Lung microvascular endothelial cell (primary cell): ENCODE data around the gene EFEMP2. TPM values are rescaled to one million over a fixed set of nuclear protein-coding genes. Genes with fewer than 3 reads are reported as not detected.

ENCODE experiments used
- DNase-seq, 2 donors: peaks; one replicate each; pipeline versions ENCODE4 v3.0.0 to v3.0.0-alpha.2; 2010; ENCODE audit warnings: low read depth in 2 of 2
- total RNA-seq: library from RNA; depleted of rRNA; stranded (reverse); fragments of >200 nt; gene quantifications from 2 replicates; pipeline ENCODE4 v1.2.1, GENCODE V29; 2014

EFEMP2 gene
- total RNA-seq, 1 donor from 2014 or later, result 23.2 TPM

GRCh38 chr11:65826984-65827735 lies 45.4 kb downstream of the EFEMP2 start:
- no peak for DNase-seq

- no peak for DNase-seq
Measured at GRCh38 chr11:65822776-65823528, 49.6 kb downstream of the EFEMP2 start.

- no peak for DNase-seq
Measured at GRCh38 chr11:65821107-65821506, 51.5 kb downstream of the EFEMP2 start.

GRCh38 chr11:65817835-65818680 lies 54.5 kb downstream of the EFEMP2 start:
- DNase-seq, result peak; percentile 87 to 93

- DNase-seq, result no peak
Measured at GRCh38 chr11:65817312-65817834, 55.2 kb downstream of the EFEMP2 start.

GRCh38 chr11:65816696-65817095 lies 55.9 kb downstream of the EFEMP2 start:
- DNase-seq, result no peak

Other genes starting within 250 kb of the EFEMP2 start
- gene SIPA1, start 234.7 kb downstream of the EFEMP2 start, total RNA-seq, result 42.9 and 92.5 TPM in 2 replicates
- gene RELA, start 209.9 kb downstream of the EFEMP2 start, total RNA-seq, result 10.2 and 16.1 TPM in 2 replicates
- gene KAT5, start 160.5 kb downstream of the EFEMP2 start, total RNA-seq, result 33.6 and 49.2 TPM in 2 replicates
- 29.6 and 57.1 TPM in 2 replicates for gene RNASEH2C, start 152.0 kb downstream of the EFEMP2 start, total RNA-seq
- gene AP5B1, start 91.8 kb downstream of the EFEMP2 start, total RNA-seq, result 5.2 and 8.3 TPM in 2 replicates
- not detected in 2 replicates for gene OVOL1, start 85.7 kb downstream of the EFEMP2 start, total RNA-seq
- under 0.01 and 0.44 TPM in 2 replicates for gene SNX32, start 38.8 kb downstream of the EFEMP2 start, total RNA-seq
- gene CFL1, start 14.6 kb downstream of the EFEMP2 start, total RNA-seq, result 687 and 848 TPM in 2 replicates
- 27.7 and 36.3 TPM in 2 replicates for gene MUS81, start 12.4 kb downstream of the EFEMP2 start, total RNA-seq
- 0.20 and 0.22 TPM in 2 replicates for gene CTSW, start 7.0 kb upstream of the EFEMP2 start, total RNA-seq
- gene FIBP, start 15.7 kb upstream of the EFEMP2 start, total RNA-seq, result 145 and 157 TPM in 2 replicates
- gene CCDC85B, start 17.9 kb upstream of the EFEMP2 start, total RNA-seq, result 51.9 and 56.0 TPM in 2 replicates
- gene FOSL1, start 27.6 kb upstream of the EFEMP2 start, total RNA-seq, result 0.99 and 3.1 TPM in 2 replicates
- 10.2 and 15.7 TPM in 2 replicates for gene C11orf68, start 46.3 kb upstream of the EFEMP2 start, total RNA-seq
- gene DRAP1, start 46.6 kb upstream of the EFEMP2 start, total RNA-seq, result 91.1 and 103 TPM in 2 replicates
- not detected in 2 replicates for gene TSGA10IP, start 72.7 kb upstream of the EFEMP2 start, total RNA-seq
- gene SART1, start 88.9 kb upstream of the EFEMP2 start, total RNA-seq, result 25.7 and 30.2 TPM in 2 replicates
- gene EIF1AD, start 129.4 kb upstream of the EFEMP2 start, total RNA-seq, result 17.0 and 21.8 TPM in 2 replicates
- 19.2 and 20.5 TPM in 2 replicates for gene BANF1, start 129.7 kb upstream of the EFEMP2 start, total RNA-seq
- 0.20 and 0.22 TPM in 2 replicates for gene CST6, start 139.2 kb upstream of the EFEMP2 start, total RNA-seq
- gene CATSPER1, start 153.7 kb upstream of the EFEMP2 start, total RNA-seq, result 0.22 TPM in 1 of 2 replicates, not detected in the other
- gene GAL3ST3, start 176.4 kb upstream of the EFEMP2 start, total RNA-seq, result 0.20 and 0.22 TPM in 2 replicates
- gene SF3B2, start 179.6 kb upstream of the EFEMP2 start, total RNA-seq, result 57.3 and 63.5 TPM in 2 replicates
- 17.2 and 22.6 TPM in 2 replicates for gene PACS1, start 197.5 kb upstream of the EFEMP2 start, total RNA-seq